Activated CD4-positive, alpha-beta T cell treated with anti-CD3 and anti-CD28 coated beads, Interleukin-2, amount 50 U/mL, for 48 hours (primary cell): ENCODE results near the gene LEPR.
"Not testable (repeated sequence)": the region's sequence is repeated elsewhere in the genome, so short reads cannot be mapped to it uniquely, and the experiment has no call there.

ENCODE experiments used
- DNase-seq, 2 experiments: peaks; one replicate each; pipeline ENCODE4 v3.0.0-alpha.2; 2020

LEPR gene

DNA sequence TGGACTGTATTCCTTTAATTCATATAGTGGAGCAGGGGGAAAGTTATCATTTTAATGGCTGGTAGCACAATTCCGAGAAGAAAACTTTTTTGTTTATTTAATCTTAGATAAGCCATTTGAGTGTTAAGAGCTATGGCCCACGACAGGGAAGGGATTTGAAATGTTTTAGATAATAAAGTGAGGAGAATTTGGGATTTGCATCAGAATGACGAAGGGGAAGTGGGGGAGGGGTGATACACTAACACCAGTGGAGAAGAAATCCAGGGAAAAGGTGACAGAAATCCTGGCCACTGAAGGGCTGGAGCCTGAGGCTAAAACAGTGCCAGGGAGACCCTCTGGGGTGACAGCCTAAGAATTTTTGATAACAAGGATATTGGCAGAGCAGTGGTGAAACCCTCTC, 21.0 kb downstream of the LEPR start:
- DNase-seq = no peak

DNA sequence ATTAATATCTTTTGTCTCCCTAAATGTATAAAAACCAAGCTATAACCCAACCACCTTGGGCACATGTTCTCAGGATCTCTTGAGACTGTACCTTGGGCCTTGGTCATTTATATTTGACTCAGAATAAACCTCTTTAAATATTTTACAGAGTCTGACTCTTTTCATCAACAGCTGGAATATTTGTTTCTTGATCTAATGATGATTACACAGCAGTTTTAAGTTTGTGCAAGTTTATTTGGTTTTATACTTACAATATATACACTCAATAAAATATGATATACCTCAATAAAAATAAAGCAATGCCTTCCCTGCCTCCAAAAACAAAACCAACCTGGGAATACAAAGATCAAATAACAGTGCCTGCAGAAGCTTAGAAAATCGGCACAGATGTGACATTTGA, 22.0 kb downstream of the LEPR start:
- no peak for DNase-seq

DNA sequence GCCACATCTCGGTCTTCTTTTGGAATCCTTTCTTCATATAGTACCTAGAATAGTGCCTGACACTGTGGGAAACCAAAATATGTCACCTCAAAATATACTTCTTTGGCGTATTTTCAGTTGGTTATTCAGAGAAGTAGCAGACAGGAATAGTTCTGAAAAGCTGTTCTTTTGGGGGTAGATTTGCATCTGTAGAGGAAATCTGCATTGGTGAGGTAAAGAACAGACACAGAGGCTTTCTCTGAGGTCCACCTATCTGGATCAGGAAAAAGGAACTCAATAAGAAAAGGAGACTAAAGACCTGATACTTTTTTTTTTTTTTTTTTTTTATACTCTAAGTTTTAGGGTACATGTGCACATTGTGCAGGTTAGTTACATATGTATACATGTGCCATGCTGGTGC, 23.2 kb downstream of the LEPR start:
- DNase-seq = no peak

DNA sequence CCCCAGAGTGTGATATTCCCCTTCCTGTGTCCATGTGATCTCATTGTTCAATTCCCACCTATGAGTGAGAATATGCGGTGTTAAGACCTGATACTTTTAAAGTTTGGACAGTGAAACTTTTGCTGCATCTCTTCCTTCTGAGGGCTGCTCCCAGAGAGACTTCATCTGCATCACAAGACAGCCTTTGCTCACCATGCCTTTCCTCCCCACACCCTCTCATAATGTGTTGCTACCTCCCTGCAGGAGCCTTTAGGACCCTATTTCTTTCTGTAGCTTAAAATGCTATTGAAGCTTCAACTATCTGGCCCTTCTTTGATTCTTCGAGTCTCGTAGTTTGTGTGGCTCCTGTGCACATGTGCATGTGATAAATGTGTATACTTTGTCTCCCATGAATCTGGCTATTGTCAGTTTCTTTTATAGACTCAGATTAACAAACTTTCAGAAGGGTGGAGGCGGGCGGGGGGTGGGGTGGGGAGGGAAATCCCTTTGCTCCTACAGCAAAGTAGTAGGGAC, 23.7 kb downstream of the LEPR start:
- no peak for DNase-seq

DNA sequence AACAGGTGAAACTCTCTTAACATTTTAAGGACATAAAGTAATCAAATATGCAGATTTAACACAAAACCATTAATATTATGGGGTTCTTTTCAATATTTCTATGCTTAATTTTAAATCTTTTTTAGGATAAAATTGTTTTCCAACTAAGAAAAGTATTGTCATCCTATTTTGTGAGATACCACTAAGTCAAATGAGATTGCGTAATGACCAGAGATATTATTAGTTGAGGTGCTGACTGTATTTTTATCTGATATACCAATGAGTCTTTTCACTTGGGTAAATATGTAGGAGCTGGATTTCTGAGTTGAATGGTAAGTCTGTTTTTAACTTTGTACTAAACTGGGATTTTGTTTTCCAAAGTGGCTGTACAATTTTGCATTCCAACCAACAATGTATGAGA, 25.4 kb downstream of the LEPR start:
- no peak for DNase-seq

DNA sequence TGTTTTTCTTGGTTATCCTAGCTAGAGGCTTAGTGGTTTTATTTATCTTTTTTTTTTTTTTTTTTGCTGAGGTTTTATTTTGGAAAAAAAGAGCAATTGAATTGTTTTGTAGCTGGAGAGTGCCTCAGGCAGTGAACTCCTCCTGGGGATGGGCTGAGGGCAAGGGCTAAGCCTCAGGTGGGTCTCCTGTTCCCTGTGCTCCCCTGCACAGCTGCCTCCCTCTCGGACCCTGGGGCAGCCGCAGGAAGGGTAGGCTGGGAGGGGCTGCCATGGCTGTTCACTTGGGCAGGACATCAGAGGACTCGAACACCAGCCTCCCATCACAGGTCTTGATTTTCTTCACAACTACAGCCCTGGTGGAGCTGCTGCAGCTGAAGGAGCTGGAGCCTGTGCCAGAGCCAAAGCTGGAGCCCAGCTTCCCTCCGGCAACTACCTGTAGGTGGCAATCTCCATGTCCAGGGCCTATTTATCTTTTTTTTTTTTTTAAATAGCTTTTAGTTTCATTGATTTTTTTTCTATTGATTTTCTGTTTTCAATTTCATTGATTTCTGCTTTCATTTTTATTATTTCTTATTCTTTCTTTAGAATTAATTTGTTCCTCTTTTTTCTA, 28.9 kb downstream of the LEPR start:
- no peak for DNase-seq

DNA sequence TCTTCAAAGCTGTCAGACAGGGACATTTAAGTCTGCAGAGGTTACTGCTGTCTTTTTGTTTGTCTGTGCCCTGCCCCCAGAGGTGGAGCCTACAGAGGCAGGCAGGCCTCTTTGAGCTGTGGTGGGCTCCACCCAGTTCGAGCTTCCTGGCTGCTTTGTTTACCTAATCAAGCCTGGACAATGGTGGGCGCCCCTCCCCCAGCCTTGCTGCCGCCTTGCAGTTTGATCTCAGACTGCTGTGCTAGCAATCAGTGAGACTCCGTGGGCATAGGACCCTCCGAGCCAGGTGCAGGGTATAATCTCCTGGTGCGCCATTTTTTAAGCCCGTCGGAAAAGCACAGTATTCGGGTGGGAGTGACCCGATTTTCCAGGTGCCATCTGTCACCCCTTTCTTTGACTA, 35.2 kb downstream of the LEPR start:
- not testable (repeated sequence) for DNase-seq

DNA sequence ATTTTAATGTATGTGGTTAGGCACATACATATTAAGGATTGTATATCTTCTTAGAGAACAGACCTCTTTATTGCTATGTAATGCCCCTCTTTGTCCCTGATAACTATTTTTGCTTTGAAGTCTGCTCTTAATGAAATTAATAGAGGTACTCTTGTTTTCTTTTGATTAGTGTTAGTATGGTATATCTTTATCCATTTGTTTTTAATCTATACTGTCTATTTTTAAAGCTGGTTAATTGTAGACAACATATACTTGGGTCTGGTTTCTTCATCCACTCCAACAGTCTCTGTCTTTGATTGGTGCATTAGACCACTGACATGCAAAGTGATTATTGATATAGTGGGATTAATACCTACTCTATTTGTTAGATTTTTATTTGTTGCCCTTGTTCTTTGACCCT, 36.0 kb downstream of the LEPR start:
- DNase-seq = no peak

DNA sequence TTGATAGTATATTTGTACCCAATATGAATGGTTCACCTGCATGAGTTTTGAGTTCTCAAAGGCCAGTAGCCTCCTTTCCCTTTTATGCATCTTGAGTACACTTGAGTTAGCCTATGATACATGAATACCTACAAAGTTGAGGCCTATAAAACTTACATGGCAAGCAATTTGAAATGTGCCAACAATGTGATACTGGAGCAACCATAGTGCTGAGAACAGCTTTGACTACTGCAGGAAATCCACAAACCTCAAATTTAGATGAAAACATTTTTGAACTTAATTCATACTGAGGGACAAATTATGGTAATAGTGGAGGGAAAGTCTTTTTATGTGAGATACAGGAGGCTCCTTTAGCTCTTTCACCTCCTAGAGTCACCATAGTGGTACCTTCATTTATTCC, 37.4 kb downstream of the LEPR start:
- no peak for DNase-seq

DNA sequence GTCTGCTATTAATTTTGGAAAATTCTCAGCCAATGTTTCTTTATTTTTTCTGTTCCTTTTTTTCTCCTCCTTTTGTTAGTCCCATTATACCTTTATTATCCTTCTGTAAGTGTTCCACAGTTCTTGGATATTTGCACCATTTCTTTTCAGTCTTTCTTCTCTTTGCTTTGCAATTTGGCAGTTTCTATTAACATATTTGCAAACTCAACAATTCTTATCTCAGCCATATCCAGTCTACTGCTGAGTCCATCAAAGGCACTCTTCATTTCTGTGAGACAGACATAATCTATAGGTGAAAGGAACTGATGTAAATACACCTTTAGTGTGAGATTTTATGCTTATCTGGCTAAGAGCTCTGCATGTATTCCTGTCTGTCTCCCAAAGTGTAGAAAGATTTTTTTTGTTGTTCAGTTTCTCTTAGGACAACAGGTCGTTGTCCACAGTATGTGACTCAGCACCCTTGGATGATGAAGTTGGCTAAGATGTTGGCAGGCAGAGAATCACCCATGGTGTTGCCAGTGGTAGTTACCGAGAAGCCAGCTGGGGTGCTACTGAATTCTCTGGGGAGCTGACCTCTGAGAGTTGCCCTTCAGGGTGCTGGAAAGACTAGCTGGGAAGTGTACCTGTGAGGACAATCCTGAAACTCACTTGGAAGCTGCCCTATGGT, 38.4 kb downstream of the LEPR start:
- DNase-seq = no peak

DNA sequence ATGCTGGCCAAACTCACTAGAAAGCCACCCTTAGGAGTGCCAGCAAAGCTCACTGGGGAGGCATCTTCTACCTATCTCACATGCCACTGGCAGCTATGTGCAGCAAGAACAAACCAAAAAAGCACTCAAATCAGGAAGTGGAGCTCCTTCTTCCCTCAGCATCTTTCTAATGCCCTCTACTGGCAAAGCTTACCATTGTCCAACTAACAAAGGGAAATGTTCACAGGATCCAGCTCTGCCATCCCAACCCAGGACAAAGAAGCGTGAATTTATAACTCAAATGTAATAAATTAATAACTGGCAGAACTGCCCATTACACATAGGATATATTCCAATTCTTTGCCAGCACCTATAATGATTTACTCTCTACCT, 38.9 kb downstream of the LEPR start:
- DNase-seq = no peak

DNA sequence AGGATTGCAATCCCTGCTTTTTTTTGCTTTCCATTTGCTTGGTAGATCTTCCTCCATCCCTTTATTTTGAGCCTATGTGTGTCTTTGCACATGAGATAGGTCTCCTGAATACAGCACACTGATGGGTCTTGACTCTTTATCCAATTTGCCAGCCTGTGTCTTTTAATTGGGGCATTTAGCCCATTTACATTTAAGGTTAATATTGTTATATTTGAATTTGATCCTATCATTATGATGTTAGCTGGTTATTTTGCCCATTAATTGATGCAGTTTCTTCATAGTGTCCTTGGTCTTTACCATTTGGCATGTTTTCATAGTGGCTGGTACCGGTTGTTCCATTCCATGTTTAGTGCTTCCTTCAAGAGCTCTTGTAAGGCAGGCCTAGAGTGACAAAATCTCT, 45.4 kb downstream of the LEPR start:
- not testable (repeated sequence) for DNase-seq

DNA sequence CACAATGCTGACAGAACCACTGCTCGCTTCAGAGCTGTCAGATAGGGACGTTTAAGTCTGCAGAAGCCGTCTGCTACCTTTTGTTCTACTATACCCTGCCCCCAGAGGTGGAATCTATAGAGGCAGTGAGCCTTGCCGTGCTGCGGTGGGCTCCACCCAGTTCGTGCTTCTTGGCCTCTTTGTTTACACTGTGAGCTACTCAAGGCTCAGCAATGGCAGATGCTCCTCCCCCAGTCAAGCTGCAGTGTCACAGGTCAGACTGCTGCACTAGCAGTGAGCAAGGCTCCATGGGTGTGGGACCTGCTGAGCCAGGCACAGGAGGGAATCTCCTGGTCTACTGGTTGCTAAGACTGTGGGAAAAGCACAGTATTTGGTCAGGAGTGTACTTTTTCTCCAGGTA, 47.1 kb downstream of the LEPR start:
- DNase-seq = no peak

DNA sequence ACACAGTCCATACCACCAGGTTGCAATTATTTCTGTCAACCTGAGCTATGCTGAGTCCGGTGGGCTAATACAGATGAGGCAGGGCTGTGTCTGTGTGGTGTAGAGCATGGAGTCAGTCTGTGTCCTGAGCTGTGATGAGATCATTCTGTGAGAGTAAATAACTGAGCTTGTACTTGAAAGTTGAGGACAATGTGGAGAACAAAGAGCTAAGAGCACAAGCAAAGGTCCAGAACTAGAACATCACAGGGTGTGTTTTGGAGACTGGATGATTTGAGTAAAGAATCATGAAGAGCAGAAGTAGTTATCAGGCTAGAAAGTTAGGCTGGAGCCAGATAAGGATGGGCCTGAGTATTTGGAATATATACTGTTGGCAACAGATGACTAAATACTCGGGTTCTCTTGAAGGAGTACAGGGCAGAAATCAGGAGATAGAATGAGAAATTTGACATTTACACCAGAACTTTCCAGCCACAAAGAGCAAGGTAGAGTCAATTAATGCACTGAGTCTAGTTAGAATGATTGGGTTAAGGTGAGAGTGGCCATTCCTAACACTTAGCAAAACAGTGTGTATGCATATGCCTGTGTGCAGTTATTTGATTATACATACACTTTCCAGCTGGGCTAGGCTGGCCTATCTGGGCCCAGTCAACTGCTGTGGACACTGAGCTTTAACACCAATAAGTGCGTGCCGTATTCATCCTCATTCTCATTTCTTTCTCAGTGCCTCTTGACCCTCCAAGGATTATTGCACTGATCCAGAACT, 48.8 kb downstream of the LEPR start:
- no peak for DNase-seq

DNA sequence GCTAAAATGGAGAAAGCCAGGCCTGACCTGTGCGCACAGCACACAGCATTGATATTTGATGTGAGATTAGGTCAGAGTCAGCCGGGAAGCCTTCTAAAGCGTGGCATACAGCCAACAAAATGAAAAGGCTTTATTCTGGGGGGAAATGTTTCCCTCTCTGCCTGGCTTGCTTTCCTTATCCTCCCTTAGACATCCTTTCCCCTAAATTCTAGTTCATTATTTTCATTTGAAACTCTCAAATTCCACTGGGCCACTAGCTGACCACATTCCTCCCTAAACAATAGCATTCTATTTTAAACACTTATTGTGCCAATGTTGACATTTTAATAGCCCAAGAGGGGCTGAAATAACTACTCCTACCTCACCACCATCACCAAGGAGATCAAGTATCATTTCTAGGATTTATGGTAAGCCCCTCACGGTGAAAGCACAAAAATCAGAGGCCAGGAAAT, 49.4 kb downstream of the LEPR start:
- no peak for DNase-seq
